Hematopoietic multipotent progenitor cell treated with erythropoietin and hydrocortisone succinate and interleukin-3 and kit ligand, for 15 days (in vitro differentiated cells): ENCODE data around the gene HABP2.

Experiments used
- DNase-seq: peaks from one replicate; pipeline ENCODE4 v3.0.0-alpha.2; 2015; ENCODE audit warnings: low spot score

HABP2 gene

DNA sequence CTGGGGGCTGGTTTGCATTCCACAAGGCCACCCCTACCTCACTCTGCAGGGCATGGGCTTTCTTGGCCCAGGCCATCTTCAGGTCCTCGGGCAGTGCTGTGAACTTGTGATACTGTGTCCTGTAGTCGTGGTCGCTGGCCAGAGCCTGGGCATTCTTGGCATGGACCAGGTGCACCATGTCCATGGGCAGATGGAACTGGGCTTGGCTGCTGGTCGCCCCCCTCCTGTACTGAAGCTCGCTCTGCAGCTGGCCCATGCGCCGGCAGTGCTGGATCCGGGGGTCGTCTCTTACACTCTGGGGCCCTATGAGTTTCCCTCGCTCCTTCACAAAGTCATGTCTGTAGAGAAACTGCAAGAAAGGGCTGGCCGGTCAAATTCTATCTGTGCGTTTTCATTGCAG, 51.7 kb downstream of the HABP2 start:
- DNase-seq = no peak

DNA sequence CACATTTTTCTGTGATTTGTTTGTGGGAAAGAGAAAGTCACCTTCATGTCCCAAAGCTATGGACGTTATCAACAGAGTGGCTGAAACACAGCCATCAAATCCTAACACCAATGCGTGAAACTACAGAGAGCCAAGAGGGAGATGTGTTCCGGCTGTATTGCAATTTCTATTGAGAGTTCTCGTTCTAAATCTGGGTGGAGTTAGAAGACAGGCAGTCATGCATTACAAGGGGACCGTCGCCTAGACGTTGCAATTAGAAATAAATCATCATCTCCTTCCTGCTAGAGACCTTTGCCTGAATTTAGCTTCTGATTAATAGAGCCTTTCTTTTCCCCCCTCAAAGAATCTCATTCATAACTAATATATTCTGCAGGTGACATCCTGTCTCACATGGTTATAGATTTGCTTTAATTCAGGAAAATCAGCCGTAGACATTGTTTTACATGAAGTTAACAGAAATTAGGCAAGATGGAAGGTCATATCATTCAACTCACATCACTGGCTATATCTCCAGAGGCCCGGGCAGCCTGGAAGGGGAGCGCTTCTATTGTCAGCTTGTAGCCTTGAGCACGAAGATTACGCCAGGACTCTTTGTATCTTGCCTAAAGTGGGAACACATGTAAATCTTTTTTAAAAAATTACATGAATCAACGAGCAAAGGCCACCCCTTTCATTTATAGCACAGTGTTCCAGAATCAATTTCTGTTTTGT, 52.6 kb downstream of the HABP2 start:
- no peak for DNase-seq

DNA sequence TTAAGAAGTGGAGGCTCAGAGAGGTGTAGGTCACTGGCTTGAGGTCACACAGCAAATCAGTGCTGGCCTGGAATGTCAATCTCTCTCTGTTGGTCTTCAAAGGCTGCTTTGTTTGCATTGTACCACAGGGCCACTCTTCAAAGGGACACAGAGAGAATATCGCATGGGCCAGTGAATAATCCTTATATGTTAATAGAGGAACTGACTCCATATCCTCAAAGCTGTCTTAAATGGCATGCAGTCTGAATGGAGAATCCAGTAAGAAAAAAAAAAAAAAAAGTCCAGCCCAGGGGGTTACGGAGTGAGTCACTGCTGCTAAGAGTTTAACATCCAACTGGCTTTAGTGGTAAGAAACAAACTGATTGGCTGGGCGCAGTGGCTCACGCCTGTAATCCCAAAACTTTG, 56.9 kb downstream of the HABP2 start:
- DNase-seq = no peak

DNA sequence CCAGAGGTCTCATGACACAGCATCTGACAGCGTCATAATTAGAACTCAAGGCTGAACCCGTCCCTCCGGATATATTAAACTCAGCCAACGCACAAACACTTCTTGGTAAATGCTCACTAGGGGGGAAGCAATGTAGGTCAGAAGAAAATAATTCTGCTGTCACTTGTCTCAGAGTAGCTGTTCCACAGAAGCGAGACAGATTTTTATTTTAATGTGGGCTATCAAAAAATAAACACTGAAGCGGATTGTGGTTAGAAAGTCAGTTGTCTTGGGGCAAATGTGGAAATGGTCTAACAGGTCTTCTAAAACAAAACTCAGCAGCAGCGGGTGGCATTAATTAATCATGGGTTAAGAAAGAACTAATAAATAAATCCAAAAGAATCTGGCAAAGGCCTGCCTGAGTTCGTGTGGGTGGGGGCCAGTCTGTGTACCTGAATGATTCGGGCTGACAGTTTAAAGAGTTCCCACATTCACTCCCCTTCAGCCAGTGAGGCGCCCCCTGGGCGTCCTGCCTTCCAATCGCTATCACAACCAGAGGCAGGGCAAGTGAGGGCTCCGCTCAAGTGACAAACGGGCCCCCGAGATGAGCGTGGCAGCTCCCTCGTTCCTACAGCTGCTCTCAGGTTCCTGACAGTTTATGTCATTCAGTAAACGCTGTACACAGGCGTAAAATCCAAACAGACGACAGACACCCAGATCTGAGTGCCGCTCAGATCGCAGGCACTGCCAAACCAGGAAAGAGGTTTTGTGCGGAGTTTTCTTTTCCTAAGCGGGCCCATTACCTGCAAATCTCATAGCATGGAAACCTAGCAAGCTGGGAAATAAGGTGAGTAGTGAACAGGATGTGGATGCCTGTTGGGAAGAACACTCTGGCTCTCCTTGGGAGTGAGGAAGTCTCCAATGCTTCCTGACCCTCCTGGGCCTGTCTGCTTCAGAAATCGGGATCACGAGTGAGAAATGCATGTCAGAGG, 58.1 kb downstream of the HABP2 start:
- DNase-seq = no peak

DNA sequence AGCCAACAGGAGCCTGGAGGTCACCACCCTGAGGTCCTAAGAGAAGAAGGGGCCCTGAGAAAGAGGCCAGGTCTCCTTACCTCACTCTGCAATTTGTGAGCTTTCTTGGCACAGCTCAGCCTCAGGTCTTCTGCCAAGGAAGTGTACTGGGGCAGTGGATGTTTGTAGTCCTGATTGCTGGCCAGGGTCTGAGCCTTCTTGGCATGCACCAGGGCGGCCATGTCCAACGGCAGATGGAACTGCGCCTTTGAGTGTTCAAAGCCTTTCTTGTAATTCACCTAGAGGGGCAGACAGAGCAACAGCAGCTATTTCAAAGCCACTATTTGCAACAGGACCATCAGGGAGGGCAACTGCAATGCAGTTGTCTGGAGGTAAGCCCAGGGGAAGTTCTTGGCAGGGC, 59.3 kb downstream of the HABP2 start:
- no peak for DNase-seq

DNA sequence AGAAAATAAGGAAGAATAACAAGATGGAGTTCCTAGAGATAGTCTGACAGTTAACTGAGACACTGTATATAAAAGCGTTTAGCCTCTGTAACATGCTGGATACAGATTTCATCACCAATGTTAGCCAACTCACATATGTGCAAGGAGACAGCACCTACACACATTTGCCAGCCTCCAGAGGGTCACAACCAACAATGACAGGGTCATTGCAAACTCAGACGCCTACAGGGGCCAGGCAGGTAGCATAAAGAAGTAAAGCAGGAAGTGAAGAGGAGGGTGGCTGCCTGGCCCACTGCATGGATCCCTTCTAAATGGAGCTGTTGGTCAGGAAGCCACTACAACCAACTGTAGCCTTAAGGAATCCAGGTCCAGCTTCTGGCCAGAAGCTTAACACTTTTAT, 60.6 kb downstream of the HABP2 start:
- no peak for DNase-seq

DNA sequence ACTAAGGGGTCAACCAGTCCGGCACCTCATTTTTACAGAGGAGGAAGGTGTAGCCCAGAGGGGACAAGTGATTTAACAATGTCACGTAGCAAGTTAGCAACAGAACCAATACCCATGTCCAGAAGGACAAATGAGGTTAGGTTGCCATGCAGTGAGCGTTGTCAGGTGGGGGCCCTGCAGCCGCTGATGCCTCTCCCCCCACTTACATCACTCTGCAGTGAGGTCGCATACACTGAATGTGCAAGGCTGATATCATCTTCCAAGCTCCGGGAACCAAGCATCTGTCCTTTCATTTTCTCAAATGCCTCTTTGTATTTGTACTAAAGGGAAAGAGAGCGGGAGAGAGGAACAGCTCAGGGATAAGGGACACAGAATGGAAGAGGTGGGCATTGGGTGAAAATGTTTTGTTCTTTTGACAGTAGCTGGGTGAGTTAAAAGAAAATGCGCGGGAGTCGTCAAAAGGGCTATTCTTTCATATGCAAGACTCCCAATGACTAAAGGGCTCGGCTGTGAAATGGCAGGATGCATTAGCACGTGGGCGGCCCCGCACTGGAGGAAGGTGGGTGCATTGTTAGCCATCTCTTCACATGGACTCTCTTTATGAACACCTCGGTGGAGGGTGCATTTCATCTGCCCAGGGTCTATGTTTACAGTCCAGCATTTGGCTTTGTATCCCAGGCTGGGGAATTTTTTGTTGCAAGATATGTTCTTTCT, 61.3 kb downstream of the HABP2 start:
- no peak for DNase-seq

DNA sequence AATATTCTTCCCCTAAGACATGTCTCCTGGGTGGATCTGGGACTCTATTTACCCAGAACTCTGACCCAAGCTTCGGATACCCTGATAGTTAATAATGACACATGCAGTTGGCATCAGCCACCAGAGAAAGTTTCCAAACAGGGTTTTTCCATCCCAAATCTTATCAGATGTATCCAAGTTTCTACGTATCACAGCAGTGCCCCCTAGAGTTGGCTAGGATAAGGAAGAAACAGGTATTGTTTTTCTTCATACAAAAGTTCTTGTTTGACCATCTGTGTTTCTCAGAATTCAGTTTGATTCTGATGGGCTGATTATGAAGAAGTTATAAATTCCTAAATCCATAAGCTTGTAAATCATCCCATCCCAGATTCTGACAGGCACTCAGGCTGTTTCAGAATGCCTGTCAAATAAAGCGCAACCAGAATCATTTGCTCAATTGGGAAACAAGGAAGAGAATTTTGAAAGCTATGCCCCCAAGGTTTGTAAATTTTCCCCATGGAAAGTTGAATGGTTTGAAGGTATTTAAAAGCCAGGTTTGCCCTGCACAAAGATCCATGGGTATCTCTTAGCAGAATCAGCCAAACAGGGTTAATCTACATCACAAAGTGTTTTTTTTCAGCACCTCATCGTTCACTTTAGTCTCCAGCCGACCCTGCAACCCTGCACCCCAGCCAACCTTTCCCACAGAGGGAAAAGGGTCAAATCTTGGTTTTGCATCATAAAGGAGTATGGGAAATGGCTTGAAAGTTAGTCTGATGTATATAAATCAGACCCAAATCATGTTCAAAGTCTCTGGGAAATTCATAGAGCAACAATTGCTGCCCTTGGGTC, 63.6 kb downstream of the HABP2 start:
- DNase-seq = no peak

DNA sequence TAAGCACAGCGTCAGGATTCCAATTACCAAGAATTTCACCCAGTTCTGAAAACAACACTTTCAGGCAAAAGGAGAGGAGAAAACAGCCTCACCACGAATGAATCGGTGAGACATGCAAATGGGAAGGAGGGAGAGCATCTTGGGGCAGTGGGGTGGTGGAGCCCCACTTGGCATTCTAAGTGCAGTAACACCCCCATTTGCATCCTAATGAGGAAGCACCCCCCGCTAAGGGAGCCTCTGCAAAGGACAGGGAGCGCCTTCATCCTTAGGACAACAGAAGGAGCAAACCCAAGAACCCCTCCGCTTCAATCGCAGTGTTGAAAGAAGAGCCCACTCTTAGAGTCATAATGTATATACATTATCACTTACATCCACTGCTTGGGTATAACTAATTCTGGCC, 64.2 kb downstream of the HABP2 start:
- no peak for DNase-seq

DNA sequence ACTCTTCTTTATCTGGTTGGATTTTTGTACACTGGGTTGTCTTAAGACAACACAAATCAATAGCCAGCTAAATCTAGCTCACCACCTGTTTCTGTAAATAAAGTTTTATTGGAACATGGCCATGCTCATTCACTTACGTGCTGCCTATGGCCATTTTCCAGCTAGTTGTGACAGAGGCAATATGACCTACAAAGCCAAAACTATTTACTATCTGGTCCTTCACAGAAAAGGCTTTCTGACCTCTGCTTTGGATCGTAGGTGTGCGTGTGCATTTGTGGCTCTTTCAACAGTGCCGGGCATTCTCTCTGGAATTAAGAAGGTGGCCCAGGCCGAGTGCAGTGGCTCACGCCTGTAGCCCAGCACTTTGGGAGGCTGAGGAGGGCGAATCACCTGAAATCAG, 65.5 kb downstream of the HABP2 start:
- DNase-seq = no peak

DNA sequence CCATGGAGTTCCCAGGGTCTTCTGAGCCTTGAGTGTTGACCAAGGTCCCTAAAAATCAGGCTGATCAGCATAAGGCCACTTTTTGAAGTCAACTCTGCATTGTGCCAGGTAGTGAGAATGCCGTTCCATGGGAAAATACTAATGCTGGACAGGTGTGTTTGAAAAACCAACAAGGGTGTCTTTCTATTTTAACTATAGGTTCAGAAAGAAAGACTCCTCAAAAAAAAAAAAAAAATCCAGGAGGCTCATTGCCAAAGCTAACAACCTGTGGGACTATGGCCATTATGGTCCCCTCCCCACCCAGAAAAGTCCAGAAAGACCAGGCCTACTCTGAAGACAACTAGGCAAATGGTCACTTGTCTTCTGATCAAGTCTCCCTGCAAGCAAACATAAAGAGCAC, 66.5 kb downstream of the HABP2 start:
- DNase-seq = no peak

DNA sequence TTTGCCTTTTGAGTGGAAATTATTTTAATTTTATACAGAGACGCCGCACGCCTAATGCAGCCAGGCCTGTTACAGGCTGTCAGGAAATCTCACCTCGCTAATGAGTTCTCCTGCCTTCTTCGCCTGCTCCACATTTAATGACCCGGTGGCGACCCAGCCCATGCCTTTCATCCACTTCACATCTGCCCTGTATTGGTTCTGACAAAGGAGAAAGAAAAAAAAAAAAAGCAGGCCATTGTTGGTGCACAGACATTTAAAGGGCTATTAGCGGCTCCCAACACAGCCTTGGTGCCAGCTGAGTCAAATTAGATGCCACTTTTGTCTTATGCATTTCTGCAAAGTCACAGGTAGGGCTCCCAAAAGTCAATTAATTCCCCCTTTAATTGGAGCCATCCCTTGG, 67.7 kb downstream of the HABP2 start:
- DNase-seq = no peak

DNA sequence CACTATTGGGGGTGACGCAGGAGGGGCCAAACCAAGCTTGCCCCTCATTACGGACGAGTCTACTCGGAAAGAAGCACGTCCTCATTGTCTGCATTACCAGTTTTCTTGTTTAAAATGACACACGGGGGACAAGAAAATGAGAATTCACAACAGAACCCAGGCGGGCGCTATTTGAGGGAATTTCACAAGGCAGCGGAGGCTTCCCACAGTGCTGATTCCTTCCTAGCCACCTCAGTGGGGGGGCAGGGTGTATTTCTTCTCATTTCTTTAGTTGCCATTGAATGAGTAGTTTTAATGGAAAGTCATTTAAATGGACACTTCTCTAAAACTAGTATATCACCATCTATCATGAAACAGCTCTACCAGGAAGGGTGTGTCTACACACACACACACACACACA, 68.1 kb downstream of the HABP2 start:
- no peak for DNase-seq

DNA sequence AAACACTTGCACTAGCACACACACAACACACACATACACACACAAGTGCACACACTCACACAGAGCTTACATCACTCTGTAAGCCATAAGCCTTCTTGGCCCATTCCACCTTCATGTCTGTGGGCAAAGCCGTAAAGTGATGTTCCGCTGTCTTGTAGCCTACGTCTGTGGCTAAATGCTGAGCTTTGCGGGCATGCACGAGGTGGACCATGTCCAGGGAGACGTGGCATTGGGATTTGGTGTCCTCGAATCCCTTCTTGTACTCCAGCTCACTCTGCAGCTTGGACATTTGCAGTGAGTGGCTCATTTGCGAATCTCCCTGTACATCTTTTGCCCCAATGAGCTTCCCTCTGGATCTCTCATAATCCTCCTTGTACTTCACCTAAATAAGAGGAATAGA, 68.9 kb downstream of the HABP2 start:
- DNase-seq = no peak

DNA sequence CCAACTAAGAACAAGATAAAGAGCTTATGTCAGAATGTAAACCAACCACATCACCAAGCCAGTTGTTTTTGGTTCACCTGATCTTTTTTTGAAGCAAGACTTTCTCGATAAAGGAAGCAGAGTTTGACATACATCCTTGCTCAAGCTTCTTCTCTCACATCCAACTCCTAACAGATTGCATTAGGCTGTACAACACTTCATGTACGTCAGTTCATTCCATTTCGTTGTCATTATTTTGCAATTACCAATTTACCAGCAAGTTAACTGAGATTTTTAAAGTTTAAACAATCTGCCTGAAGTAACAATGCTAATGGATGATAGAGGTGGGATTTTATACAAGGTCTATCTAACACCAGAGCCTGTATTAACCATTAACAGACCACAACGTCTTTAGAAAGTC, 70.0 kb downstream of the HABP2 start:
- DNase-seq = no peak

DNA sequence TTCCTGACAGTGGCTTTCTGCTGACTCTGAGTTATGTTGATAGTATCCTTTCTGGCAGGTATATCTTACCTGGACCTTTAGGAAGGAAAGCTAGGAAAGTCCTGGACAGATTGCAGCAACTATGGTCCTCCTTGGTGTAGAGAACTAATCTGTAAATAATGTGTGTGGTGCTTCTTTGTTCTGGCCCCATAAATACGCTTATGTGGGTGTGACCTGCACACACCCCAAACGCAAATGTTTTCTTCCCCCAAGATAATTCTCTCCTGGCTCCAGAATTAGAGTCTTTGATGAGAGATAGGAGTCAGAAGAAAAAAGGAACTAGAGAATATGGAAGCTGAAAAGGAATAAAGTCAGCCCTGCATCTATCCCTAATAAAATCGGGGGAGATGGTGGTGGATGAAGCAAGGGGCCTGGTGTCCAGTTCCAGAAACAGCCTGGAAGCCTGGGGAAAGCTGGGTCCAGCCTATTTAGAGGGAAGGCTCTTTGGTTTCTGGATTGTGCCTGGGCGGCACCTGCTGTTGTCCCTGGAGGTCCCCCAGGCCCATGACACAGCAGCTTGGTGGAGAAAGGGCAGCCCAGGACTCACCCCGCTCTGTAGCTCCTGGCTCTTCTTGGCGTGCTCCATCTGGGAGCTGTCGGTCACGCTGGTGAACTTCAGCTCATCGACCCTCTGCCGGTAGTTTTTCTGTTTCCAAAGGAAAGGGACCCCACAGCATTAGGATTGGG, 72.8 kb downstream of the HABP2 start:
- DNase-seq = no peak

DNA sequence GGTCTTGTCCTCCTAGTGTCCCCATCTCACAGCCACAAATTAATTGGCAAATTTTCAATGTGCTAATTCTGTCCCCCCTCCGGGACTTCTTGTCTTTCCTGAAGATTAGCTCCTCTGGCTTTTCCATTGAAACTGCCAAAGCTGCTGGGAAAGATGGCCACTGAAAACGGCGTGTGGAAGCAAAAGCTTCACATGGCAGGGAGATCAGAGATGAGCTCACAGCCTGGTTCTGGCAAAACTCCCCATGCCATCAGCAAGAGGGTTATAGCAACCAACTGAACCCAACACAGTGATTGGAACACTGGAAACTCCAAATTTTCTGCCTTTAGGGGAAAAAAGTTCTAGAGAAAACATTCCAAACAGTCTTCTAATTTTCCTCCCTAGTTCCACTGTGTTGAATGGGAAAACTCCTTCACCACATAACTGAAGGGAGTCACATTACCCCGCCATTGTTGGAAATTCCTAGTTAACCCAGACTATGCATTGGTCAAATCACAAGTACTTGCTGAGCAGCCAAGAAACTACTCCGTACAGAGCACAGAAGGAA, 74.0 kb downstream of the HABP2 start:
- DNase-seq = no peak

DNA sequence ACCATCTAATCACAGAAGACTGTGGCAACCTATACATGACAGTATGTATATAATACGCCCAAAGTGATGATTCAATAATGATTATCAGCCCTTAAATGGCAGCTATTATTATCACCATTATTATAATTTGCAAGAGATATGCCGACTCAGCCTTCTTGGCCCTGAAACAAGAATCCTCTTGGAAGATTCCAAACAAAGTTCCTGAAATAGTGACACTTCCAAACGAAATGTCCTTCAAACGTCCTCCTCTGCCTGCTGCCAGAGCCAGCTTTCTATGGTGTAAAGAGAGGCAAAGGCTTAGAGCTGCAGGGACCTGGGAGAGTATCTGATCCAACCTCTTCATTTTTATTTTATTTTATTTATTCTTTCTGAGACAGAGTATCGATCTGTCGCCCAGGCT, 75.0 kb downstream of the HABP2 start:
- no peak for DNase-seq

DNA sequence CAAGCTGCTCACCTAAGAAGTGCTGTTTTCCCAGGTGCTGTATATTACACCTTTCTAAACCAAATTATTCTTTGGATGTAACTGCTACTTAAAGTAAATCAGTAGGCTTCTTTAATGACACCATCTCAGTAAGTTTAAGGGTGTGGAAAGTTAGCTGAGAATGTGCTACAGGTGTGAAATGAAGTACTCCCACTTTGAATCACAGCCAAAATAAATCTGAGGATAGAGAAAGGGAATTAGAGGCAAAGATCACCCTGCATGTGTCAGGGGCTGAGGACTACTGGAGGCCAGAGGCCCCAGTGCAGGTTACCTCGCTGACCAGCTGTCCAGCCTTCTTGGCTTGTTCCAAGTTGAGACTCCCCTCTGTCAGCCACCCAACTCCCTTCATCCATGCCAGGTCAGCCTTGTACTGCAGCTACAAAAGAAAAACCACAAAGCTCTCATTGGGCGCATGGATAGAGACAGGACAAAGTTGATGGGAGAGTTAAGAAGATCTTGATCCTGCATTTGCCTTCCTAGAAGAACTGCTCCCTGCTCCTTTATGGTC, 75.8 kb downstream of the HABP2 start:
- no peak for DNase-seq

DNA sequence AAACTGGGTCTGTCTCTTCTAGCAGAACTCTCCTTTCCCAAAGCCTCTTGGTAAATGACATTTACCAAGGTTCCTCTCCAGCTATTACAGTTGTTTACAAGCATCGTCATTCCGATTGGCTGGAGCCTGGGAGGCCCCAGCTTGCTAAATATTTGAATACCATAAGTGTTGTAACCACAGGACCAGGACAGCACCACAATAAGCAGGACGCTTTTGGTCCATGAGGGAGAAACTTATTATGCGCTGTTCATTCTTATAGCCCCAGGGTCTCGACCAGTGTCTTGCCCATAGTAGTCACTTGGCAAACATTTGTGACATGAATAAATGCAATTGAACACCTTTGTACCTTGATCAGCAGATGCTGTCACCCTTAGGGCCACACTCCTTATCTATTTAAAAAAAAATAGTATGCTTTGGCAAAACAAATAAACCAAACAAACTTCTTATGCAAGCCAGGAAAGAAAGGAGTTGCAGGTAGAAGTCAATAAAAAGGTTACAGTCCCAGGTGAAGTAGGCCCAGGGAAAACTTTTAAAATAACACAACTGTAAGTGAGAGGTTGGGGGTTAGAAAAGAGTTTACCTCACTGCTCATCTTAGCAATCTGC, 78.2 kb downstream of the HABP2 start:
- DNase-seq = no peak
